Measurements from ENCODE around the gene OR2AE1.

- TF ChIP-seq CTCF (IDR thresholded peaks at IDR 0.05) = no peak
- no peak for TF ChIP-seq EZH2 (IDR thresholded peaks at IDR 0.05; ENCODE audit: borderline replicate concordance, insufficient read depth, low read depth, low read length, poor library complexity, severe bottlenecking)
Measured at GRCh38 chr7:99829524-99830160, 47.2 kb downstream of the OR2AE1 start.
